HG03060 (cell line): Measurements from ENCODE around the gene MRPS24.

Source experiments
- ATAC-seq: cut with Tn5 transposase; IDR thresholded peaks from one replicate; pipeline ENCODE4 v1.9.1; 2021; ENCODE audit warnings: low read depth, moderate number of reproducible peaks; ENCODE audit not compliant: unreplicated experiment

The MRPS24 gene

DNA sequence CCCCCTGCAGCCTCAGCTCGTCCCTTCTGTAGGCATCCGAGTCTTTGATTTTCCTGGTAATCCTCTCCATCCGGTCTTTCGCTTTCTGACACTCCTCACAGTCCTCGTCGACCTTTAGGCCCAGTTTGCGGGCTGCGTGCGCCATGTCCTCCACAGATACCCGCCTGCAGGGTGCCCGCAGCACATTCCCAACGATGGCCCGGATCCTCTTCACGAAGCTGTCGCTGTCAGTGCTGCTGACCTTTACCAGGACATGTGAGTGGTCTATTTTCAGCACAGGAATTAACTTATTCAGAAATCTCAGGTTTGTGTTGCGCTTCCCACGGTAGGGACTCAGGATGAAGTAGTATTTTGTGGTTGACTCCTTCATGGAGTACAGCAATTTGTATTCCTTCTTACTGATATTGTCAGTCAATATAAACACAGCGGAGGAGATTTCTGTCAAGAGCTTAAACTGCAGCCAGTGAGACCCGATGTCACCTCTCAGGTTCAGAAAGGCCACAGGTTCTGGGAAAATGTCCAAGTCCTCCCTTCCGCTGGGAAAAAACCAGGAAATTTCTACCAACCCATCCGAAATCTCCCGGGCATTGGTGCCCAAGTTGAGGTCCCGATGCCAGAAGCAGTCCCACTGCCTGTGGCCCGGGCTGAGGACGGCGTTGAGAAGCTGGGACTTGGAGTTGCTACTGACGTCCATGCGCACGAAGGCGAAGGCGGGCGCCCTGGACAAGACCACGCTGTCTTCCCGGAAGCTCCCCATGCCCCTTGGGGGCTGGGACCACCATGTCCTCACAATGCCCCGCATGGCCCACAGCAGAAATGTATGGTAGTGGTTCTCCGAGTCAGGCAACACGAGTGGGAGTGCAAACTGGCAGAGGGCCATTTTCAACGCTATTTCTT, 8.9 kb upstream of the MRPS24 start:
- no peak for ATAC-seq

DNA sequence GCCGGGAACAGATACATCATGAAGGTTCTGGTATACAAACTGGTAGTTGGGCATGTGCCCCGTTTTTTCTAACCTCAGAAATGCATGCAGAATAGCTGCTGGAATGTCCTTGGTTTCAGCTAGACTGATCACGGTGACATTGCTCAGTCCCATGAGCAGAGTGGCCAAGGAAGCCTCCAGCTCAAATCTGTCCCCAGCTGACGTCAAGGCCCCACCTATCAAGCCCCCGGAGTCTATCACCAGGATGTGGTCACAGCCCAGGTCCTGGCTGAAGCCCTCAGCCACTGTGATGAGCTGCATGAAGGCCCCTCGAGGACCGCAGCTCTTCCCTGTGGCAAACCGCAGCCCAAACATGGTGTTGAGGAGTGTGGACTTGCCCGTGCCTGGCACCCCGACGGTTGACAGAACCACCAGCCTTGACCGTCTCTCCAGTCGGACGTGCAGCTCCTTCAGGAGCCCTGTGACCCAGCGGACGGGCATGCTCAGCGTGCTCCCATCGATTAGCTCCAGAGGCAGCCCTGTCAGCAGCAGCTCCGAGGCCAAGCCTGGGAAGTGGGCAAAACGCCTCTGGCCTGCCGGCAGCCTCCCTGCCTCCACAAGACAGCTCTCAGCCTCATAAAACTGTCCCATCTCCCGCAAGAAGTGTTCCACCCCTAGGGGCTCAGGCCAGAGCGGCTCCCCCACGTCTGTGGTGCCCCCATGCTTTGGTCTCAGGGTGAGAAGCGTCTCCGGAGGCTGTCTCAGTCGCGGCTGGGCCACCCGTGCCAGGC, 7.8 kb upstream of the MRPS24 start:
- no peak for ATAC-seq

DNA sequence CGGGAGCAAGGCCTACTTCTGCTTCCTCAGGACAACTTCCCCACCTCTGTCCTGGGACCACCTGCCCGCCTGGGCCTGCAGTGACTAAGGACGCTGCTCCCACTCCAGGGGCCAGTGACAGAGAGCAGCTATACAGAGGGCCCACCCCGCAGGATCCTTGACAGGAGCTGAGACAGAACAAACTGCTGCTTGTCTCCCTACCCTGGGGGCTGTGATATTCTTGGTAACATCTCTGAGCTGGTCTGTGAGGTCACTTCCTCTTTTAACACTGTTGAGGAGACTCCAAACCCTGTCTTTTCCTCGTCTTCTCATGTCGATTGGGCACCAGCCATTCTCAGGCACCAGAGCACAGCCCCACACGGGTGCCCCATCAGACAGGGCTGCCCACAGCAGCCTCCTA, 6.9 kb upstream of the MRPS24 start:
- no peak for ATAC-seq

DNA sequence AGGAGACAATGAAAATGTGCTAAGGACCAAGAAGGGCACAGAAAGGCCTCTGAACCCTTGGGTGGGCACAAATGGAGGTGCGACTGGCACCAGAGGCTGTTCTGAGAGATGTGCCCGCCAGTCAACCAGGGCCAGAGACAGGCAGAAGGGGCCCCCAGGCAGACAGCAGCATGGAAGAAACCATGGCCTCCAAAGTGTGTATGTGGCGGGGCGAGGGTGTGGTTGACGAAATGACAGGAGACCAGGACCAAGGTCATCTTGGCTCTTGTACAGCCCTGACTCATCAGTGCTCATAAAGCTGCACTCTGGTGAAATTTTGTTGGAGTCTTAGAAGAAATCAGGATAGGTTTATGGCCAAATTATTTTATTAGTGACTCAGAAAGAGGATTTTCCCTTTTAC, 4.0 kb upstream of the MRPS24 start:
- ATAC-seq, result no peak

DNA sequence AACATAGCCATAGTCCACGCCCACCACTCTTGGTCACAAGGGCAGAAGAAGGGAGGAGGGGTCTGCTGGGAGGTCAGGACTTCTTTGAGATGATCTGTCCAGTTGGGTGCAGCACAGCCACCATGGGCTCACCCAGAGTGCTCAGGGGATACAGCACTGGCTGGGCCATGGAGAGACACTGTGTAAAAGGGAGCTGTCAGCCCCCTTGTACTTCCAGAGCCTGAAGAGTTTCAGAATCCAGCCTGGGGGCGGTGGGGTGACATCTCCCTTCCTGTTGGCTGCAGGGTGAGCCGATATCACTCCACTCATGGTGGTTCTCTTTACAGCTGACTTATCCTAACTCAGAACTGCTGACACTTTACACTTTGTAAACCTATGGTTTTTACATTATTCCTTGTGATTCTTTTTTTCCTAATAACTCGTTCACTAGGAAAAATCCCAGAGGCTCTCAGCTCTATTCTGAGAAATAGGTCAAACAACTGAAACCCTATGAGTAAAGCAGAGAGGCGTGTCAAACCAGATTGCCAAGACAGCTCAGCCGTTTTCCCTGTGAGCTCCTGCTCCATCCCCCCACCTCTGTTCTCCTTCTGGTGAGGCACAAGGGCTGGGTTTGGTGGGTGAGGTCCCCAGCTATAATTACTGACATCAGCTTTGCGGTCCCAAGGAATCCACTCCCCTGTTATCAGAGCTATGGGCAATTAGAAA, 3.2 kb upstream of the MRPS24 start:
- no peak for ATAC-seq

DNA sequence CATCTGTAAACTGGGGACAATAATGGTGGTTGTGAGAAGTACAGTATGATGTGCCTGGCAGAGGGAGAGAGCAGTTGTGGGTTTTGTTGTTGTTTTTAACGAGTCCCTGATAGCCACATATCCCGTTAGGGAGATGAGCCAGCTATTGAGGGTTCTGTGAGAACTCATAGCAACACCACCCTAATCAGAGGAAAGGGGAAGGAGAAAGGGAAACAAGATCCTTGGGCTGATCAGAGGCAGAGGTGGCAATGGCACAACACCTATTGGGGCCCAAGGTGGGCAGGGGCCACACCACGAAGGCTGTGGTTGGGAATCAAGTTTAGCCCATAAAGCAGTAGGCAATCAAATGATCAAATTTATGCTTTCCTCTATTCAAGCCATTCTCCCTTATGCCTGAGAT, 1.7 kb upstream of the MRPS24 start:
- ATAC-seq, result no peak

DNA sequence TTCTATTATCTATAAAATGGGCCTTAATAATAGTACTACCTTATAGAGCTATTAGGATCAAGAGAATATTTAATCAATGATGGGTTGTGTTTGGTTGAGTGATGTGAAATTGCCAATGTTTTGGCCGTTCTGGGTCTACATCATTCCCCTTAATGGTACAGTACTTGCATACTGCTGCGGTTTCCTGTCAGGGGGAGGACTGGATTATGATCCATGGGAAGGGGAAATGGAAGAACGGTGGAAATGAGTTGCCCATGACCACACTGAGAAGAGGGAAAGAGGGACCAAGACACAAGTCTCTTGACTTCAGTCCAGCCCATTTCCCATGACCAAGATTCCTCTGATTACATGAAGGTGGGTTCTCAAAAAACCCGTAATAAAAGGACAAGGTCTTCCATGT, 999 bp upstream of the MRPS24 start:
- ATAC-seq, result no peak

DNA sequence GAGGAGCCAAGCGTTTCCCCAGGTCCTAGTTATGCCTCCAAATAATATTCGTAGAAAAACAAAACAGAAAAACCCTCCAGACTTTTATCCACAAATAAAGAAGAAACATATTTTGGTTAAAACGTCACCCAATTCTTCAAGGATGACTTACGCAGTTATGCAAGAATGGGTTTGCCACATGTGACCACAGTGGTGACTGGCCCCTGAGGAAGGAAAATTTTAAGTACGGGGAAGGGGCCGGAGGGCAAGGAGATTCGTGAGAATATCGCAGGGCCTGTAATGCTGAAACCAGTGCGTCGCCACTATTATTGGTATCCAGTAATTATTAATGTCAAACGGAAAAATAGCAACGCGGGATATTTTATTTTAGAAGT, 537 bp upstream of the MRPS24 start:
- no peak for ATAC-seq

DNA sequence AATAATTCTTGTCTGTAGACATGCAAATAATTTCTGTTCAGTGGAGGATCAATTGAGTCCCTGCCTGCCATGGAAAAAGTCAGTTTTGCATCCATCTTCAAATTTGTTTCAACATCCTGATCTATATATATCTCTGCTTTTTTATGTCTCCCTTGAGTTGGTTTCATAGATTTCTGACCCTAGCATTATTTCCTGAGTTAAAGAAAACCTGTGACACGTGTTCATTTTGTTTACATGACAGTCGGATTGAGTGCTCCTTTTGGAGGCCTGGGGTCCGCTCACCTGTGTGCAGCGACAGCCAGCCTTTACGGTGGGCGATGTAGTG, 674 bp downstream of the MRPS24 start:
- no peak for ATAC-seq

DNA sequence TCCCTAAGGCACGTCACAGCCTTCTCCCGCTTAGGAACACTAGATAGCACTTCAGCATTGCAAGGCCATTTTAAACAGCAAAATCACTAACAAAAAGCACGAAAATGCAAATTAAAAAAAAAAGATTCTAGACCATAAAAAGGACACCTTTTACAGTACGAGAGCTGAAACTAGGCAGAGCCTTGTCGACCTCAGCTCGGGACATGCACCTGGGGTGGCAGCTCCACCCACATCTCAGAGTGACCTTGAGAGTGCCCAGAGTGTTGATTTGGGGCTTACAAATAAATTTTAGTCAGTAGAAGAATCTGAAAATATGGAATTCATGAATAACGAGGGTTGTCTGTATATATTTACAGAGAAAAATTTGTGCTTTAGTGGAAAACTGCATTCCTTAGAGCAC, 1.1 kb downstream of the MRPS24 start:
- no peak for ATAC-seq

DNA sequence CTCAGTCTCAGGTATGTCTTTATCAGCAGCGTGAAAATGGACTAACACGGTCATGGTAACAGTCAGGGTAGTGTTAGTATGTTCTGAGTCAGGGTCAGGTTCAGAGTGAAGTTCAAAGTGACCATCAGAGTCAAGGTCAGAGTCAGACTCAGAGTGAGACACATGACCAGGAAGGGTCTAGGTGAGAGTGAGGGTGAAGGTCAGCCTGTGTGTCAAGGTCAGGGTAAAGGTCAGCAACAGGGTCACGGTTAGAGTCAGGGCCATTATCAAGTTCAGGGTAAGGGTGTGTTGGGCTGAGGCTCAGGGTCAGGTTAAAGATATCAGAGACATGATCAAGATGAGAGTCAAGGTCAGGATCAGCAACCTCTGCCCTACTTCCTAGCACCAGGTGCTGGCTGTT, 4.0 kb downstream of the MRPS24 start:
- no peak for ATAC-seq

DNA sequence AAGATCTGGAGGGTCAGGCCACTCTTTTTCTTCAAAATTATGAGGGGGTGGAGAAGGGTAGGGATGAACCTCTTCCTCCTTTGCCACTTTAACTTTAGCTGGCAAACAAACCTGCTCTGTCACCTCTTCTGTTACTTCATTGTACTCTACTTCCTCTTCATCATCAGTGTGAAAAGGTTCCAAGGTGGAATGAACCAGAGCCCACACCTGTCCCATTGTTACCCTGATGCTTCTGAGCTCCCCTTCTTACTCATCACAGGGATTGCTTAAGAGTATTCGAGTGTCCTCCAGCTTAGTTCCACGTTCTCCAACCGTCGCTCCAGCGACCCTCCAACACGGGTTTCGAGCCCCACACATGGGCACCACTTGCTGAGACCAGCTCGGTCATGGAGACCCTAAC, 5.2 kb downstream of the MRPS24 start:
- no peak for ATAC-seq

DNA sequence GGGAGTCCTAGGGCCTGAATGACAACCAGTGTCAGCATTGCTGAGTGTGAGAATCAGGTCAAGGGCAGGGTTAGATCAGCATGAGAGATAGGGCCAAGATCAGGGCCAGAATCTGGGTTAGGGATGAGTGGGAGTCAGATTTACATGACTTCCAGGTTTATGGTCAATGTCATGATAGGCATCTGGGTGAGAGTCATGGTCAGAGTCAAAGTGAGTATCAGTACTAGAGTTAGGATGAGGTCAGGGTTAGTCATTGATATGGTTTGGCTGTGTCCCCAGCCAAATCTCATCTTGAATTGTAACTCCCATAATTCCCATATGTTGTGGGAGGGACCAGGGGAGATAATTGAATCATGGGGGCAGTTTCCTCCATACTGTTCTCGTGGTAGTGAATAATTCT, 12.3 kb downstream of the MRPS24 start:
- no peak for ATAC-seq

DNA sequence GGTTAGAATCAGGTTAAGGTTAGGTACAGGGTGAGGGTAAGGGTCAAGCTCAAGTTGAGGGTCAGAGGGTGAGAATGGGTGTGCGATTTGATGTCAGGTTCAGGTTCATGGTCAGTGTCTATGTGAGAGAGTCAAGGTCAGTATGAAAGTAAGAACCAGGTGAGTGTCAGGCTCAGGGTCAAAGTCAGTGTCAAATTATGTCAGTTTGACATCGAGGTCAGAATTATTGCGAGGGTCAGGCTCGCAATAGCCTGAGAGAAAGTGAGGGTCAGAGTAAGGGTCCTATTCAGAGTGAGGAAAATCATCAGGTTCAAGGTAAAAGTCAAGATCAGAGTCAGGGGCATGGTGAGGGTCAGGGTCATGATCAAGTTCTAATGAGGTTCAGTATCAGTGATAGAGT, 13.0 kb downstream of the MRPS24 start:
- no peak for ATAC-seq

DNA sequence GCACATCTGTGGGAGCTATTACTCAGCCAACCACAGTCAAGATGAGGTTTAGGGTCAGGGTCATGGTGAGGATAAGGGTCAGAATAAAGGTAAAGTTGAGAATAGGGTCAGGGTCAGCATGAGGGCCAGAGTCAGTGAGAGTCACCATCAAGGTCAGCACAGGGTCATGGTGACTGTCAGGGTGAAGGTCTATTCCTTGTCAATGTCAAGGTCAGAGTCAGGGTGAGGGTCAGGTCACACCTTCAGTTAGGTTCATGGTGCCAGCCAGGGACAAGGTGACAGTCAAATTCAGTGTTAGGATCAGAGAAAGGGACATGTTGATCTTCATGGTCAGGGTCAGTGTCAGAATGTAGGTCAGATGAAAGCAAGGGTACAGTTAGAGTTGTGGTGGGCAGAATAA, 14.1 kb downstream of the MRPS24 start:
- no peak for ATAC-seq

DNA sequence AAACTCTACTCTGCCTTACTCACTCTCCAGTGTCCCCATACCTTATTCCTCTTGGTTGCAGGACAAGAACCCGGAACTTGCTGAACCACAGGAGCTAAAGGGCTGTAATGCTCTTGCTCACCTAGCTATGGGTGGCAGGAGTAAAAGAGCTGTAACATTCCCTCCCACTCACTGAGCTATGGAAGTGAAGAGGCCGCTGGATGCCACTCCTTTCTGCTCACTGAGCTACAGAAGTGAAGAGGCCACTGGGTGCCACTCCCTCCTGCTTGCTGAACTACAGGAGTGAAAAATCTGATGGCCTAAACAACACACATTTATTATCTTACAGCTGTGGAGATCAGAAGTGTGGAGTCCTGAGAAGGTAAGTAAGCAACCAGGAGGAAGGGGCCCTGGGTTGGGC, 17.5 kb downstream of the MRPS24 start:
- ATAC-seq, result no peak

DNA sequence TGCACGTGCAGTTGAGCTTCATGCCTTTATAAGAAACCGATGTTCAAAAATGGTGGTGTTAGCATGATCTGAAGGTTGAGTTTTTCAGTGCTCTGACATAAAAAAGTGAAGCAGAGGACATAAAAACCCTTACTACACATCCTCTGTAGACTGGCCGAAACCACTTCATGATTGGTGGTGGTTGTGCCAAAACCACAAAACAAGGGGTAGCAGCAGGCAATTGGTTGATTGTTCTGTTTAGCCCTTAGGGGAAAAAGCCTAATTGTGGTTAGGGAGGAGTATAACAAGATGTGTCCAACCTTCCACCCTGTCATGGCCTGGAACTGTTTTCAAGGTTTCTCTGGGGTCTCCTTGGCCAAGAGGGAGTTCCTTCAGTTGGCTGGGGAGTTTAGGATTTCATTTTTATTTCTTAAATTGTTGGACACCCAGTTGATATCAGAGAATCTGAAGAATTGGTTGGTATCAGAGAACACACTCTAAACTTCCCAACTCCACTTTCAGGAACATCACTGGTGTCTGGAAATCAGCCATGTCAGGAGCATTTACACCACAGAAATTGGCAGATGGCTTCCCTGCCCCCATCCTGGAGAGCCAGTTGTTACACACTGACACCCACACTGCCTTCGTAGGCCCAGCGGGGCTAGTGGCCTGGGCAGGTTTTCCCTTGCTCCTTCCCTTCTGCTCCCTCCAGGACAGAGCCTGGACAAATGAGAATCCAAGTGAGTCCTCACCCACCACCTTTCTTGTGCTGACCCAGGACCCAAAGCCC, 18.8 kb downstream of the MRPS24 start:
- ATAC-seq, result no peak

DNA sequence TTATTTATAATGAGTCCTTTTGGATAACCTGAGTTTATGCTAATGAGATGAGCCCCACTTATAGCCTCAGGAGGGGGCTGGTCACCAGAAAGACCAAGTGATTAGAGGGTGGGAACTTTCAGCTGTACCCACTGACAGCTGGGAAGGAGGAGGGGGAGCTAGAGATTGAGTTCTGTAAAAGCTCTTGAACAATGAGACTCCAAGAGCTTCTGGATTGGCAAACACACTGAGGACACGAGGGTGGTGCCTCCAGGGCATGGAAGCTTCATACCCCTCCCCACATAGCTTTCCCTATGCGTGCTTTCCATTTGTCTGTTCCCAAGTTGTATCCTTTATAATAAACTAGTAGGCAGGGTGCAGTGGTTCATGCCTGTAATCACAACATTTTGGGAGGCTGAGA, 20.3 kb downstream of the MRPS24 start:
- ATAC-seq, result no peak

DNA sequence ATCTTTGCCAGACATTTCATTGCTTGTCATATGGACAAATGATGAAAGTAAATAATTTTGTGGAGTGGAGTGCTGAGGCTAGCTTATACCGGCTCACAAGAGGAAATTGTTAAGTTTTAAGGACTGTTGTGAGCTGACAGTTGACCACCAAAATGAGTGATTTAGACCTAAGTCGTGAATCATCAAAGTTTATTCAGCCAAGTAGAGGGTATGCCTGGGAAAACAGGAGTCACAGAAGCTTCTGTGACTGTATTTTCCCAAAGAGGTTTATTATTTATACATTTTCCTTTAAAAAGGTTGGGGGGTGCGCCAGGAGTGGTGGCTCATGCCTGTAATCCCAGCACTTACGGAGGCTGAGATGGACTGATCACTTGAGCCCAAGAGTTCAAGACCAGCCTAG, 21.8 kb downstream of the MRPS24 start:
- no peak for ATAC-seq

DNA sequence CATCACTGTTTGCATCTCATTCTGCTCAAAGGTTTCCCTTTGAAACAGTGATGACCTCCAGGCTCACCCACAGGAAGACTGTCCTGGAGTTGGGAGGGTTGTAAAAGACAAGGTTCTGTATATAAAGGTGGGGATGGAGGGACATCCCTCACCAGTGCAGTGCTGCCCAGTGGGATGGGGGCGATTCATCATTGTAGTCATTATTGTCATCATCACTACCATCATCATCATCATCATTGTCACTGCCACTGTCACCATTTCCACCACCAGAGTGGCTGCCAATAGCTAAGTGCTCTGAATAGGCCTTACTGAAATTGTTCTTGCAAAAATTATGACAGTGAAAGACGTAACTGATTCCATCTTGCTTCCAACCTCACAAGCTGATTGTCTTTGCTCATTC, 24.7 kb downstream of the MRPS24 start:
- no peak for ATAC-seq

DNA sequence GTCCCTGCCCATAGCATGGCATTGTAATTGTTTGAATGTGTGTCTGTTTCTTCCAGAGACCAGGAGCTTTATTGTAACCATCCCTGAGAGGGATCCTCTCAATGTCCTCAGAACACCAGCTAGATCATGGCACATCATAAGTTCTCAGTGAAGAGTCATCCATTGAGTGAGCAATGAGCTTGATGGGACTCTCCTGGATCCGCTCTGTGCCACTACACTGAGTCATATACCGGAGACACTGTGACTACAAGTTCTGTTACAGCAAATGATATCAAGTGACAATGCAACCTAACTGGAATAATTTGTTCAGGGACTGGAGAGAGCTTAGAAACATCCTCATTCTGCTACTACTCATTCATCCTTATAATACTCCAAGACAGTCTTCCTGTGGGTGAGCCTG, 25.1 kb downstream of the MRPS24 start:
- no peak for ATAC-seq
